OCI-LY3 (cell line): ENCODE measurements around the gene TIMM22.

ENCODE experiments used
- H2AFZ ChIP-seq: fragments of 200-600, 300-600 bp; shearing (Covaris generic); 2 replicates; pipeline ENCODE4 v1.6.0; 2014; ENCODE audit warnings: antibody characterized with exemption, low read depth, low read length
- H3K27ac ChIP-seq: fragments of 200-600, 300-600 bp; sonication (generic); 2 replicates; pipeline ENCODE4 v1.5.1; 2014; ENCODE audit warnings: mild to moderate bottlenecking, low read length, moderate library complexity, mixed read lengths
- H3K27me3 ChIP-seq: fragments of 200-600, 300-600 bp; sonication (generic); 2 replicates; pipeline ENCODE4 v1.6.1; 2014; ENCODE audit warnings: low read depth, low read length, mixed read lengths
- H3K36me3 ChIP-seq: fragments of 200-600, 300-600 bp; sonication (generic); replicated peaks from 2 replicates; pipeline ENCODE3; 2014; ENCODE audit warnings: low read depth, low read length, mixed read lengths
- H3K4me1 ChIP-seq: fragments of 300-600, 200-600 bp; sonication (generic); 2 replicates; pipeline ENCODE4 v1.6.1; 2014; ENCODE audit warnings: low read length, mixed read lengths
- H3K4me2 ChIP-seq: fragments of 200-600, 300-600 bp; sonication (generic); 2 replicates; pipeline ENCODE4 v1.6.1; 2014; ENCODE audit warnings: low read length, mixed read lengths
- H3K4me3 ChIP-seq: fragments of 300-600, 200-600 bp; sonication (generic); 2 replicates; pipeline ENCODE4 v1.5.1; 2014; ENCODE audit warnings: antibody characterized with exemption, mild to moderate bottlenecking, low read length, moderate library complexity
- H3K79me2 ChIP-seq: fragments of 300-600, 200-600 bp; shearing (Covaris generic); 2 replicates; pipeline ENCODE4 v1.6.1; 2014; ENCODE audit warnings: mild to moderate bottlenecking, low read length, mixed read lengths
- H3K9ac ChIP-seq: fragments of 300-600, 200-600 bp; shearing (Covaris generic); 2 replicates; pipeline ENCODE4 v1.6.0; 2014; ENCODE audit warnings: mild to moderate bottlenecking, low read length, moderate library complexity
- H3K9me3 ChIP-seq: fragments of 200-600, 300-600 bp; shearing (Covaris generic); 2 replicates; pipeline ENCODE4 v1.6.1; 2014; ENCODE audit warnings: low read length, mixed read lengths; ENCODE audit not compliant: insufficient read depth
- H4K20me1 ChIP-seq: fragments of 200-600, 300-600 bp; sonication (generic); 2 replicates; pipeline ENCODE4 v1.6.1; 2016; ENCODE audit warnings: low read length, mixed read lengths; ENCODE audit not compliant: insufficient read depth
- EZH2phosphoT487 ChIP-seq: fragments of 200-600 bp; shearing (Covaris generic); IDR thresholded peaks from 2 replicates; pipeline ENCODE4 v1.6.1; 2018; ENCODE audit warnings: antibody characterized with exemption, mixed run types, low read depth
- TF ChIP-seq, protein P1 (sequence below): fragments of 200-600, 300-600 bp; sonication (generic); IDR thresholded peaks from 2 replicates; pipeline ENCODE4 v1.5.1; 2014; ENCODE audit warnings: antibody characterized with exemption, low read length, low read depth

Gene TIMM22

DNA sequence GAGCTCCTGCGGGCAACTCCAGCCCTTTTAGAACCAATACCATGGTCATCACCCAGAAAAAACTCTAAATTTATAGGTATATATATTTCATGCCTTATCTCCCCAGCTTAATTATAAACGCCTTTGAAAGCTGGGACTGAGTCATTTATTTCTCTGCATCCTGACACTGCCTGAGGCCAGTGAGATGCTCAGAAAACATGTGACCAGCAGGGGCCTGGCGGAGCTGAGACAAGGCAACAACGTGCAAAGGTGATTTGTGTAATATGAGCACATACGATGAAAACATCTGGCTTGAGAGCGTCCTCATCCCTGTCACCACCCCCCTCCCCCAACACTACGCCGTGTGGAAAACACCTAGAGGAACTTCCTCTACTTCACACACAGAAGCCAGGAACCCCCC is 40.0 kb upstream of the TIMM22 start:
- Histone ChIP-seq H3K4me2 (no peak overlapping the region), H3K4me3 (no peak overlapping the region), H3K79me2 (no peaks in the 10 kb centered on the region)

DNA sequence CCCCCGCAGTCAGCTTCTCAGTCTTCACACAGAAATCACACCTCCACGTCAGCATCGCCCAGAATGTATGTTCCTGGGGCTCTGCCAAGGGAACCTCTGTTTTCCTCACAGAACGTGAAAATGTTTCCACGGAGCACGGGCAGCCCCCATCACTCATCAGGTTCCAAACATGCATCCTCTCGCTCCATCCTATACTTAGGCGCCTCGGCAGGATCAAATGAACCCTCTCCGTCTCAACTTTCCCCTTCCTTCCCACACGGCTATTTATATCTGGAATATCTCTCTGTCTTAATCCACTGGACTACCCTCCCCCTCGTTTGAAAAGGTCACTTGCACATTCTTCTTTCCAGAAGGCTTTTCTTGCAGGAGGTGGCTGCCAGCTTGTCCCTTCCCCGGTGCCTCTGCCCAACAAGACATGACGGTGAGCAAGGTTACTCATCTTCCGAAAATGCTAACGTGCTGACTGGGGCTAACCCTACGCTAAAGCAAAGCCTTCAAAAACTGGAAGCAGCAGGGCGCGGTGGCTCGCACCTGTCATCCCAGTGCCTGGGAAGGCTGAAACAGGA is 39.0 kb upstream of the TIMM22 start:
- no peaks in the 10 kb centered on the region for H4K20me1 ChIP-seq

More for the DNA sequence above, 40.0 kb upstream of the TIMM22 start:
- TF ChIP-seq, protein P1, sequence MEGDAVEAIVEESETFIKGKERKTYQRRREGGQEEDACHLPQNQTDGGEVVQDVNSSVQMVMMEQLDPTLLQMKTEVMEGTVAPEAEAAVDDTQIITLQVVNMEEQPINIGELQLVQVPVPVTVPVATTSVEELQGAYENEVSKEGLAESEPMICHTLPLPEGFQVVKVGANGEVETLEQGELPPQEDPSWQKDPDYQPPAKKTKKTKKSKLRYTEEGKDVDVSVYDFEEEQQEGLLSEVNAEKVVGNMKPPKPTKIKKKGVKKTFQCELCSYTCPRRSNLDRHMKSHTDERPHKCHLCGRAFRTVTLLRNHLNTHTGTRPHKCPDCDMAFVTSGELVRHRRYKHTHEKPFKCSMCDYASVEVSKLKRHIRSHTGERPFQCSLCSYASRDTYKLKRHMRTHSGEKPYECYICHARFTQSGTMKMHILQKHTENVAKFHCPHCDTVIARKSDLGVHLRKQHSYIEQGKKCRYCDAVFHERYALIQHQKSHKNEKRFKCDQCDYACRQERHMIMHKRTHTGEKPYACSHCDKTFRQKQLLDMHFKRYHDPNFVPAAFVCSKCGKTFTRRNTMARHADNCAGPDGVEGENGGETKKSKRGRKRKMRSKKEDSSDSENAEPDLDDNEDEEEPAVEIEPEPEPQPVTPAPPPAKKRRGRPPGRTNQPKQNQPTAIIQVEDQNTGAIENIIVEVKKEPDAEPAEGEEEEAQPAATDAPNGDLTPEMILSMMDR: no peak
- TF ChIP-seq EZH2phosphoT487: no peak
- Histone ChIP-seq H3K4me1 (no peaks in the 10 kb centered on the region), H4K20me1 (no peaks in the 10 kb centered on the region), H3K9ac (no peak overlapping the region), H3K36me3 (no peaks in the 10 kb centered on the region), H2AFZ (no peak overlapping the region), H3K27ac (no peak overlapping the region), H3K9me3 (no peaks in the 10 kb centered on the region), H3K27me3 (no peaks in the 10 kb centered on the region)

DNA sequence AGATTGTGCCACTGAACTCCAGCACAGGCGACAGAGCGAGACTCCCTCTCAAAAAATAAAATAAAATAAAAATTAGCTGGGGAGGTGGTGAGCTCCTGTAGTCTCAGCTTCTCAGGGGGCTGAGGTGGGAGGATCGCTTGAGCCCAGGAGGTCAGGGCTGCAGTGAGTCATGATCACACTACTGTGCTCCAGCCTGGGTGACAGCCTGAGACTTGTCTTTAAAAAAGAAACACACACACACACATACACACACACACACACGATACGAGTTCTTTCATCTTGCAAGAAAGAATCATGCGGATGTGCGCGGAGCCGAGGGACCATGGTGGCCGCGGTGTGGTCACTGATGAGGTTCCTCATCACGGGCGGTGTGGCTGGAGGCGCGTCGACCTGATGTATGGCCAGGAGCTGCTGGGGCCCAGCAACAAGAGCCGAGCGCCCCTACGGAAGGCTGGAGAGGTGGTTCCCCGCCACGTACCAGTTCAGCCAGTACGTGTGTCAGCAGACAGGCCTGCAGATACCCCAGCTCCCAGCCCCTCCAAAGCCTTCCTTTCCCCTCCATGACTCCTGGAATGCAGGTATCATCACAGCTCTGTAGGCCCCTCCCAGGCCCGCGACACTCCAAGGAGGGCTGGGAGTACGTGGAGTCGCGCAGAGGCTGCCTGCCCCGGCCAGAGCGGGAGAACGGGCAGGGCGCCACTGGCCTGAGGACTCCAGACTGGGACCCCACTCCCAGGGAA is 38.0 kb upstream of the TIMM22 start:
- no peak overlapping the region for H3K4me3 ChIP-seq
- no peaks in the 10 kb centered on the region for H3K36me3 ChIP-seq
- H3K27ac ChIP-seq: no peak overlapping the region
- H3K27me3 ChIP-seq: no peaks in the 10 kb centered on the region
- H4K20me1 ChIP-seq: no peaks in the 10 kb centered on the region
- no peaks in the 10 kb centered on the region for H3K4me1 ChIP-seq
- H3K79me2 ChIP-seq: no peaks in the 10 kb centered on the region
- no peaks in the 10 kb centered on the region for H3K9me3 ChIP-seq
- no peak overlapping the region for H3K9ac ChIP-seq
- H2AFZ ChIP-seq: no peak overlapping the region
- no peak overlapping the region for H3K4me2 ChIP-seq
- TF ChIP-seq, protein P1: no peak
- TF ChIP-seq EZH2phosphoT487: no peak

More for the DNA sequence above, 39.0 kb upstream of the TIMM22 start:
- H3K27ac ChIP-seq: no peak overlapping the region
- no peaks in the 10 kb centered on the region for H3K27me3 ChIP-seq
- no peaks in the 10 kb centered on the region for H3K9me3 ChIP-seq
- H3K4me1 ChIP-seq: no peaks in the 10 kb centered on the region
- TF ChIP-seq, protein P1: no peak
- no peak for TF ChIP-seq EZH2phosphoT487
- H3K79me2 ChIP-seq: no peaks in the 10 kb centered on the region
- H3K9ac ChIP-seq: no peak overlapping the region
- no peak overlapping the region for H3K4me2 ChIP-seq
- H2AFZ ChIP-seq: no peak overlapping the region
- no peak overlapping the region for H3K4me3 ChIP-seq
- no peaks in the 10 kb centered on the region for H3K36me3 ChIP-seq

DNA sequence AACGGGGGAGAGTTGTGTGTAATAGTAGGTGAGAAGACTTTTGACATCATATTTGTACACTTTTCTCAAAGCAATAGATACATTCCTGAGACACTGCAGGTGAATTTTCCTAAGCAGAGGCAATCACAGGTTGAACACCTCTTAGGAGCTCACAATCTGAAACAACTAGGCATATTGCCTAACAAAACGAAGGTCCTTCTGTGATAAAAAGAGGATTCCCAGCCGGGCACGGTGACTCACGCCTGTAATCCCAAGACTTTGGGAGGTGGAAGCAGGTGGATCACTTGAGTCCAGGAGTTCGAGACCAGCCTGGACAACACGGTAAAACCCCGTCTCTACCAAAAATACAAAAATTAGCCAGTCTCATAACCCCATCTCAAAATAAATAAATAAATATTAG is 34.8 kb upstream of the TIMM22 start:
- Histone ChIP-seq H3K27ac (no peak overlapping the region), H3K9ac (no peak overlapping the region), H2AFZ (no peak overlapping the region), H3K4me1 (no peaks in the 10 kb centered on the region), H3K4me2 (no peak overlapping the region), H3K27me3 (no peaks in the 10 kb centered on the region), H3K36me3 (no peaks in the 10 kb centered on the region), H3K79me2 (no peaks in the 10 kb centered on the region), H3K9me3 (no peaks in the 10 kb centered on the region), H4K20me1 (no peaks in the 10 kb centered on the region), H3K4me3 (no peak overlapping the region)
- TF ChIP-seq, protein P1: no peak
- TF ChIP-seq EZH2phosphoT487: no peak
